GM18511 (cell line): ENCODE measurements around the gene EPHB4.
"Not testable (repeated sequence)": the region's sequence is repeated elsewhere in the genome, so short reads cannot be mapped to it uniquely, and the experiment has no call there.

ENCODE experiments used
- ATAC-seq: cut with Tn5 transposase; IDR thresholded peaks from one replicate; pipeline ENCODE4 v1.9.1; 2021; ENCODE audit warnings: mild to moderate bottlenecking, moderate library complexity; ENCODE audit not compliant: unreplicated experiment

The EPHB4 gene

DNA sequence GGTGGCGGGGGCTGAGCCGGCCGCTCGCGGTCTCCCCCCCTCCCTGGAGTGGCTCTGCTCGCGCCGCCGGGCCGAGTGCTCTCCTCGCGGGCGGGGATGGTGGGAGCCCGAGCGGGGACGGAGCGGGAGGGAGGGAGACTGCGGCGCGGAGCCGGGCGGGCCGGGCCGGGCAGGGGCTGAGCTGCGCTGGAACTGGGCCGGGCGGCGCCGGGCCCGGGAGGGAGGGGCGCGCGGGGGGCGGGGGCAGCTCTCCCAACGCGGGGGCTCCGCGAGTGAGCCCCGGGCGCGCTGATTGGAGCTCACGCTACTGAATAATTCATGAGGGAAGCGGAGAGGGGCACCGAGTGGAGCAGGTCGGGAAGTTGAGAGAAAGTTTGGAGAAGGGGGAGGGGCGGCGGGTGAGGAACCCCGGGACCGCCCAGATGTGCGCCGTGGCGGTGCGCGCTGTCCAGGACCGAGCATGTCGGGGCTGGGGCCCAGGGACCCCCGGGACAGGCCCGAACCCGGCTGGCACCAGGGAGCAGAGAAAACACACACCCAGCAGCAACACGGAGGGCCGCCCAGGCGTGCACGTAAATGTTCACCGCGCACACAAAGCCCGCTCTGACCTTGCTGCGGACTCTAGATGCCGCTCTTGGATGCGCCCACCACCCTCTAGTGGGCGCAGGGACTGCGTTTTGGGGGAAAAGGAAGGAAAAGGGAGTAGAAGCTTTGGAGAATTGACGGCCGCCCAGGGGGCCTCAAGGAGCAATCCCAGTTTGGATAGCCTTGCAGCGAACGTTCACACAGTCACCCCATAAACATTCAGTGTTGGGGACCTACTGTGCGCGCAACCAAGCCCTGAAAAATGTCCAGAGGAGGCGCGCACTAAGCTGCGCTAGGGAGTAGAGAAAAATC lies at the start of gene EPHB4:
TSS of gene EPHB4 (minus strand) at position 194 of the 897 bp plus-strand sequence. CDS start 493 bp downstream, outside the sequence.
- no peak for ATAC-seq

DNA sequence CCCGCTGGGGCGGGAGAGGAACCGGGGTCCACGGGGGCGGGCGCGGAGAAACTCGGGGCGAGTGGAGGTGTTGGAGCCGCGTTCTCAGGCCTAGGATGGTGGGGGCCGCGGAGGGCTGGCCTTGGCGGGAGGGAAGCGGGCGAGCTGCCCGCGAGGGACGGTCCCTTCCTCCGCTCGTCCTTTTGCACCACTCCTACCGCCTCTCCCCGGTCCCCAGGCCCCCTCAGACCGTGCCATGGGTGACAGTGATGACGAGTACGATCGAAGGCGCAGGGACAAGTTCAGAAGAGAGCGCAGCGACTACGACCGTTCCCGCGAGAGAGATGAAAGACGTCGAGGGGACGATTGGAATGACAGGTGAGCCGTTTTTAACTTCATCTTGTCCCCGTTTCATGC lies 48.0 kb upstream of the EPHB4 start:
- ATAC-seq, result peak; percentile 38

DNA sequence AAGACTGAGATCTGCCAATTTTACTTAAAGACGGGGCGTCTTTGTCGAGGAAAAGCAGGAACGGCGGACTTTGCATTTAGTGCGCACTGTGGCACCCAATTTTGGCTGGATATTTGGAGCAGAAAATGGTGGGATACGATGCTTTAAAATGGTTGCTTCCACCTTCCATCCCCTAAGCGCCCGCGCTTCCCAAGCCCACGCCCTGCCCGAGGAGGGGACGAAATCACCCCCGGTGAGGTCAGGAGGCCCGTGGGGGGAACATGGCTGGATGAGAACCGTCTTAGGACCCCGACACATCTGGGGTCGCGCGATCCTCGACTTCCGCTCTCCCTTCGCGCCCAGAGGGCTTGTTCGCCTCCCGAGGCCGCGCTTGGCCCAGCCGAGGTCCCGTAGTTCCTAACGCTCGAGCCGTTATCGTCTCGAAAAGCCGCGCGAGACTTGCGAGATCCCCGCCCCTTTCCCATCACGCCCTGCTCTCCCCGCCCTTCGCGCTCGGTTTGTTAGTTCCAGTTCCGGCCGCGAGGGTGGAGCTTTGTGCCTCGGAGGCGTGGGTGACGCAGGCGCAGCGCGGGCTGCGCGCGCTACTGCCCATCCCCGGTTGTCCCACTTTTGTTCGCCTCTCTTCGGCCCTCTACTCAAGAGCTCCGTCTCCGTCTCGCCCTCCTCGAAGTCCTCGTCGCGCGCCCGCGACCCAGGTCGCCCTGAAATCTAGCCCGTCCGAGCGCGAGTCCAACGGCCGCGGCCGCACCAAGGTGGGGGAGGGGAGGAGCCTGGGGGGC lies 47.4 kb upstream of the EPHB4 start, which contains the start of gene SRRT:
TSS of gene SRRT (plus strand) at position 527 of the 779 bp plus-strand sequence. CDS start 488 bp downstream, outside the sequence.
- peak; percentile 95 for ATAC-seq

DNA sequence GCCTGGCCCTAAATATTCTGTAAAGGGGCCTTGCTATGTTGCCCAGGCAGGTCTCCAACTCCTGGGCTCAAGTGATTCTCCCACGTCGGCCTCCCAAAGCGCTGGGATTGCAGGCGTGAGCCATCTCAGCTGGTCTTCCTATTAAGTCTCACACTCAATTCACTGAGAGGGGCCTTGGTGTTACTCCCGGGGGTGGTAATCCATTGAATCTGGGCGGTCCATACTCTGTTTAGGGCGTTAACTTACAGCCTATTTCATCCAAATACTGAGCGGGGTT lies 46.9 kb upstream of the EPHB4 start:
- no peak for ATAC-seq

DNA sequence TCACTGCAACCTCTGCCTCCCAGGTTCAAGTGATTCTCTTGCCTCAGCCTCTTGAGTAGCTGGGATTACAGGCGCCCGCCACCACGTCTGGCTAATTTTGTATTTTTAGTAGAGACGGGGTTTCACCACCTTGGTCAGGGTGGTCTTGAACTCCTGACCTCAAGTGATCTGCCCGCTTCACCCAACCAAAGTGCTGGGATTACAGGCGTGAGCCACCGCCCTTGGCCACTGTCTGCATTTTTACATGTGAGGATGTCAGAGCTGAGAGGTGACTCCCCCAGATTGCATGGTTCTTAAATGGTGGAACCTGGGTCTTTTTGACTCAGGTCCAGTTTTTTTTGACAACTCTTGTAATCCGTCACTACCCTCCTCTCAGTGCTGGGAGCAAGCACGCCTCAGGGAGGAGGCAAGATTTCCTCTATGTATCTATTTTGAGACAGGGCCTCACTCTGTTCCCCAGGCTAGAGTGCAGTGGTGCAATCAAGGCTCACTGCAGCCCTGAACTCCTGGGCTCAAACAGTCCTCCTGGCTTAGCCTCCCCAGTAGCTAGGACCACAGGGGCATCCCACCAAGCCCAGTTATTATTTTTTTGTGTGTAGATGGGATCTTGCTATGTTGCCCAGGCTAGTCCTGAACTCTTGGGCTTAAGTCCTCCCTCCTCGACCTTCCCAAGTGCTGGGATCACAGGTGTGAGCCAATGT lies 46.4 kb upstream of the EPHB4 start:
- no peak for ATAC-seq

DNA sequence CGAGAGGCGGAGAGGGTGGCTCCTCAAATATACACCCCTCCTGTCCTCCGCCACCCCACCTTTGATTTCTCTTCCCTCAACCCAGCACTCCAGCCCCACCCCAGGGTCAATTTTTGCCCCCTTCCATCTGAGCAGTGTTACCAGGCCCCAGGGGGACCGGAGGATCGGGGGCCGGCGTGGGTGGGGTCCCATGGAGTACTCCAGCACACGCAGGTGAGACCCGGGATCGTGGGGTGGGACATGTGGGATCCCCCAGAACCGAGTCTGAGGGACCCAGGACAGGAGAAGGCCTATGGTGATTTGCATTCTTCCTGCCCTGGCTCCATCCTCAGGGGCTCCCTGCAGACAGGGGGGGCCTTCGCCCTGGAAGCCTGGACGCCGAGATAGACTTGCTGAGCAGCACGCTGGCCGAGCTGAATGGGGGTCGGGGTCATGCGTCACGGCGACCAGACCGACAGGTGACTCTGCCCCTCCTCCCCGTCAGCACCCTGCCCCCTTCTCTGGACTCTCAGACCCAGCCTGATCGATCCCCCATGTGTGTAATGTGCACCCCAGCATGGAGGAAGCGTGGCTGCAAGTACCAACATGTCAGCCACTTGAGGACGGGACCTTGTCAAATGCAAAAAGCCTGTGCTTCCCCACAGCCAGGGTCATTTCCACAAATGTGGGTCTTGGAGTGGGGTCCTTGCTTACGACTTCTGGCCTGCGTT lies 40.6 kb upstream of the EPHB4 start:
- ATAC-seq, result peak; percentile 19

DNA sequence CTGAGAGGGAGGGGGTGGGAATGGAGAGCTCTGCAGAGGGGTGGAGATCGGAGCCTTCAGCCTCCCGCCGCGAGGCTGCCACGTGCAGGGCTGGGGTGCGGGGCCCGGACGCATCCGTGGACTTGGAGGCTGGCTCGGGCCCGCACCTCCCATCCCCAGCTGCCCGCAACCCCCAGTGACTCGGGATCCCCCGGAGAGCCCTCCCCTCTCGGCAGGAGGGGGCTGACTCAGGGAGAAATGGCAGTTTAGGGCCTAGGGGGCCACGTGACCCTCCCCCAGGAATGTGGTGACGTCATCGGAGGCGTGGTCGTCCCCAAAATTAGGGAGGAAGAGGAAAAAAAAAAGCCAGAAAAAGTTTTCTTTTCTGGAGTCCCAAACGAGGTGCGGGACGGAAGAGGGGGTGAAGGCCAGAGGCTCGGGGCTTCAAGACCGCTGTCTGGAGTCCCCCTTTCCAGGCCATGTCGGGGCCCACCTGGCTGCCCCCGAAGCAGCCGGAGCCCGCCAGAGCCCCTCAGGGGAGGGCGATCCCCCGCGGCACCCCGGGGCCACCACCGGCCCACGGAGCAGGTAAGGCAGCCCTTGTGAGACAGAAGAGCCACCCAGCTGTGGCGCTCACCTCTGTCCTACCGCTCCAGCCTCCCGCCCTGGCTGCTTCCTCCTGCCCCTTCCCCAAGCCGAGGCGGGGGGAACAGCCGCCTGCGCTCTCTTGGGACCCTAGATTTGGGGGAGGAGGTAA lies 39.9 kb upstream of the EPHB4 start, which contains the start of gene TRIP6:
TSS of gene TRIP6 (plus strand) at position 348 of the 736 bp plus-strand sequence. CDS start at position 459, 111 bp downstream.
- peak; percentile 68 for ATAC-seq

DNA sequence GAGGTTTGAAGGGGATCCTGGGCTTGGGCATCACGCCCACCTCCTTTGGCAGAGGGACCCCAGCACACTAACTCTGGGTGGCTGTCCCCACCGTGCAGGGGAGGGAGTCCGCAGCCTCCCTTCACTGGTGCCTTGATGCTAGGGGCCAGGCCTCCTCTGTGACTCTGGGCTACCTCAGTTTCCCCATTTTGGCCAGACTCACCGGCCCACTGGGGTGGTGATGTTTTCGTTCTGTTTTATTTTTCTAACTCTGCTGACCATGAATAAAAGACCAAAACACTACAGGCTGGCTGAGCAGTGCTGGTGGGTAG lies 39.4 kb upstream of the EPHB4 start:
- ATAC-seq, result no peak

DNA sequence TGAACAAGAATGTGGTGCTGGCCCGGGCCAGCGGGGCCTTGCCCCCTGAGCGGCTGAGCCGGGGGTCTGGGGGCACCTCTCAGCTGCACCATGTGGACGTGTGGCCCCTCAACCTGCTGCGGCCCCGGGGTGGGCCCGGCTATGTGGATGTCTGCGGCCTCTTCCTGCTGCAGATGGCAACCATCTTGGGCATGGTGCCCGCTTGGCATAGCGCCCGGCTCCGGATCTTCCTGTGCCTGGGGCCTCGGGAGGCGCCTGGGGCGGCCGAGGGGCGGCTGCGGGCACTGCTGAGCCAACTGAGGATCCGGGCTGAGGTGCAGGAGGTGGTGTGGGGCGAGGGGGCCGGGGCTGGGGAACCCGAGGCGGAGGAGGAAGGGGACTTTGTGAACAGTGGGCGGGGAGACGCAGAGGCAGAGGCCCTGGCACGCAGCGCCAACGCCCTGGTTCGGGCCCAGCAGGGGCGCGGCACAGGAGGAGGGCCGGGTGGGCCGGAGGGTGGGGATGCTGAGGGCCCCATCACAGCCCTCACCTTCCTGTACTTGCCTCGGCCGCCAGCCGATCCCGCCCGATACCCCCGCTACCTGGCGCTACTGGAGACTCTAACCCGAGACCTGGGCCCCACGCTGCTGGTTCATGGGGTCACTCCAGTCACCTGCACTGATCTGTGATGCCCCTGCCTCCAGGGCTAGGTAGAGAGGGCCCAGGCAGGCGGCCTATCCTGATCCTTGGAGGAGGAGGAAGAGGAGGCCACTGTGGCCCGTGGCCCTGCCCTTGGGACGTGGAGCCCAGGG lies 38.8 kb upstream of the EPHB4 start:
- no peak for ATAC-seq

DNA sequence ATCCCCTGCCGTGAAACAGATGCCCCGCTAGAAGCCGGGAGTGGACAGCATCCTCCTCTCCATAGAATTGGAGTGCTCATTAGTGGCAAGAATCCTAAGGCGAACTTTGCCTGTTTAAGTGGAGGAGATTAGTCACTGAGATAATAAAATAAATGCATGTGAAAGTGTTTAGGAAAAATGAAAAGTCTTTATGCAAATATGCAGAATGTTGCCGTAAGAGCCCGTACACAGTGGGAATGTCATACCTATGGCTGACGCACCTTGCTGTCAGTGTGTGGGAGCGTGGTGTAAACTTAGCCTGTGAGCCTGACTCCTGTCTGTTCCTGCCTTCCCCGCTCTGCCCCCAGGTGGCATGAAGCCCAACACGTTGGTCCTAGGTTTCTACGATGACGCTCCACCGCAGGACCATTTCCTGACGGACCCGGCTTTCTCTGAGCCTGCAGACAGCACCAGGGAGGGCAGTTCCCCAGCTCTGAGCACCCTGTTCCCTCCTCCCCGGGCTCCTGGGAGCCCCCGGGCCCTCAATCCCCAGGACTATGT lies 38.1 kb upstream of the EPHB4 start:
- no peak for ATAC-seq

DNA sequence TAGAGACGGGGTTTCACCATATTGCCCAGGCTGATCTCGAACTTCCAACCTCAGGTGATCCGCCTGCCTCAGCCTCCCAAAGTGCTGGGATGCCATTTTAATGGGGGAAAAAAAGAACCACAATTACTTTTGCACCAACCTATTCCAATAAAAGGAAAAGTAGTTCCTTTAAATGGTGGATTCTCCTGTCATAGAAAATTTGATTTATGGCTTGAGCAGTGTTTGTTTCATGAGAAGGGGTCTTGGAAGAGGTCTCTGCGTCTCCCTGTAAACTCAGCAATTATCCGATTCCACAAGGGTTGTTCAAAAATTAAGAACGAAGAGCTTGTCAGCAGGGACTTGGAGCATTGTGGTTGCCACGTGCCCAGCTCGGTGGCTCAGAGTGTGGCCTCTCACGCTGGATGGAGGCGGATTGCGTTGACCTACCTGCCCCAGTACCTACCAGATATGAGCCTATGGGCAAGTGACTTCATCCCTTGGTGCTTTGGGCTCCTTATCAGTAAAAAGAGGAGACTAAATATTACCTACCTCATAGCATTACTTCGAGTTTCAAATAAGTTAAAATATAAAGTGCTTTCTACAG lies 37.0 kb upstream of the EPHB4 start:
- ATAC-seq, result no peak

DNA sequence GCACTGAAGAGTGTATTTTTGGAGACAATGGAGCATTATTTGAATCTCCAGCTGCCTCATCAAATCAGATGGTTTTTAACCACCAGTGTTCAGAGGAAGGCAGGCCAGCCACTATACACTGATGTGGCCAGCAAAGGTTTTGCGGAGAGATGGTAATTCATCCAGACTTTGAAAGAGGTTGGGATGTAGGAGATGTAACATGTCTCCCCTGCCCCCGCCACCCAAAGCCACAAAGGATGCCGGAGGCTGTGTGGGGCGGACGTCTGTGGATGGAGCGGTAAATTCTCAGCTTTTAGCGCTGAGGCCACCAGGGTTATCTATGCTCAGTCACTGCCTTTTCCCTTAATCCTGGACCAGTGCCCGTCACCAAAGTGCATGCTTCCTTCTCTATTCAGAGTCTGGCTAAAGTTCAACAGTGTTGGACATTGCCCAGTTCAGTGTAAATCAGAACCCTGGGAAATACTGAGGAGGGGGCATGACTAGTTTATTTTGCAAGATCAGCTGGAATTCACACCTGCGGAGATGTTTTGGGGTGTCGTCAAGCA lies 36.2 kb upstream of the EPHB4 start:
- ATAC-seq, result no peak

DNA sequence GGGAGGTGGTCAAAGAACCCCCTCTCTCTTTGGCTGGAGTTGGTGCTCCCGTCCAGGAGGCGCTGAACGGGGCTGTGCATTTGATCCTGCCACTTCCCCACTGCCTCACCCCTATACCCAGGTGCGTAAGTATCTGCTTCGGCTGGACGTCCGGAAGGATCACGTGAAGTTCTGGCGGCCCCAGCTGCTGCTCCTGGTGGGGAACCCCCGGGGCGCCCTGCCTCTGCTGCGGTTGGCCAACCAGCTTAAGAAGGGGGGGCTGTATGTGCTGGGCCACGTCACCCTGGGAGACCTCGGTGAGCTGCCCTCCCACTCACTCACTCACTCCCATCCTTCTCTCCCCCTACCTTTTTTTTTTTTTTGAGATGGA lies 34.3 kb upstream of the EPHB4 start:
- no peak for ATAC-seq

DNA sequence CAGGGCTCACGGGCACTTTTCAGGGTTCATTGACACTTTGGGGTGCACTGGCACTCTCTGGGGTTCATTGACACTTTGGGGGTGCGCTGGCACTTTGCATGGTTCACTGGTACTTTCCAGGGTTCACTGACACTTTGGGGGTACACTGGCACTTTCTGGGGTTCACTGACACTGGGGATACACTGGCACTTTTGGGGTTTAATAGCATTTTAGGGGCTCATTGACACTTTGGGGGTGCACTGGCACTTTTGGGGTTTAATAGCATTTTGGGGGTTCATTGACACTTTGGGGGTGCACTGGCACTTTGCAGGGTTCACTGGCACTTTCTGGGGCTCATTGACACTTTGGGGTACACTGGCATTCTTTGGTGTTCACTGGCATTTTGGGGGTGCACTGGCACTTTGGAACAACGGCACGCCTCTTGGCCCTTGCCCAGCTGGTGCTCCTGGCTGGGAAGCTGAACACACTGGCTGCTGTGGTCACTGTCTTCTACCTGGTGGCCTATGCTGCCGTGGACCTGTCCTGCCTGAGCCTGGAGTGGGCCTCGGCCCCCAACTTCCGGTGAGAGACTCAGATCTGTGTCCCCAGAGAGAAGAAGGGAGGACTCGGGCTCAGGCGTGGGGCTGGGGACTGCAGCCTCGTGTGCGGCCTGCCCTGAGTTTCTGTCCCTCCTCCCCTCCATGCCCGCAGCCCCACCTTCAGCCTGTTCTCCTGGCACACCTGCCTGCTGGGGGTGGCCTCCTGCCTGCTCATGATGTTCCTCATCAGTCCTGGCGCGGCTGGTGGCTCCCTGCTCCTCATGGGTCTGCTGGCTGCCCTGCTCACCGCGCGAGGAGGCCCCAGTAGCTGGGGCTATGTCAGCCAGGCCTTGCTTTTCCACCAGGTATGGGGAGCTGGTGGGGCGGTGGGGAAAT lies 33.6 kb upstream of the EPHB4 start:
- no peak for ATAC-seq

DNA sequence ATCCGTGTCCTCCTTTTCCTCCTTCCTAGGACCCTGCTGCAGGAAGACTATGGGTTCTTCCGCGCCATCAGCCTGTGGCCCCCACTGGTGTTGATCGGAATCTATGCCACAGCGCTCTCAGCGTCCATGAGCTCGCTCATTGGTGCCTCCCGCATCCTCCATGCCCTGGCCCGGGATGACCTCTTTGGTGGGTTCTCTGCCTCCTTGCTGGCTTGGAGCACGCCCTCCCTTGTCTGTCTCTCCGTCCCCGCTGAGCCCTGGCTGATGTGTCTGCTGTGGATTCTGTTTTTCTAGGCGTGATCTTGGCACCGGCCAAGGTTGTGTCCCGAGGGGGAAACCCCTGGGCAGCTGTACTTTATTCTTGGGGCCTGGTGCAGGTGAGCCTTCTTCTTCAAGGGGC lies 32.5 kb upstream of the EPHB4 start:
- no peak for ATAC-seq

DNA sequence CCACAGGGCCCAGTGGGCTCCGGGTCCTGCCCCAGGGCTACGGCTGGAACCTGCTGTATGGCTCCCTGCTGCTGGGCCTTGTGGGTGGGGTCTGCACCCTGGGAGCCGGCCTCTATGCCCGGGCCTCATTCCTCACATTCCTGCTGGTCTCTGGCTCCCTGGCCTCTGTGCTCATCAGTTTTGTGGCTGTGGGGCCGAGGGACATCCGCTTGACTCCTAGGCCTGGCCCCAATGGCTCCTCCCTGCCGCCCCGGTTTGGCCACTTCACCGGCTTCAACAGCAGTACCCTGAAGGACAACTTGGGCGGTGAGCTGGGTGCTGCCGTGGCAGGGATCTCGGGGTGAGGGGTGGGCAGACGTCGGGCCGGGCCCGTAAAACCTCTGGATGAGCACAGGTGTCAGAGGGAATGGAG lies 29.6 kb upstream of the EPHB4 start:
- no peak for ATAC-seq

DNA sequence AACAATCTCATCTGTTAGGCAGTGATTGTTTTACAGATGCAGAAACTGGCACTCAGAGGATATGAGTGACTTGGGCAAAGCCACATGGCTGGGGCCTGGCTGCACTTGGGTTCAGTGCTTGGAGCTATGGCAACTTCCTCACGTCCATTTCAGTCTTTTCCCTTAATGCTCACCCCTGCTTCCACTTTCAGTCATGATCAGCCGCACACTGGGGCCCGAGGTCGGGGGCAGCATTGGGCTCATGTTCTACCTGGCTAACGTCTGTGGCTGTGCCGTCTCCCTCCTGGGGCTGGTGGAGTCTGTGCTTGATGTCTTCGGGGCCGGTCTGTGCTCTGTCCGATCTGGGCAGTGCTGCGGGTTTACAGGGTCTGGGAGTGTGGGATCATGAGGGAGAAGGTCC lies 28.2 kb upstream of the EPHB4 start:
- ATAC-seq, result no peak

DNA sequence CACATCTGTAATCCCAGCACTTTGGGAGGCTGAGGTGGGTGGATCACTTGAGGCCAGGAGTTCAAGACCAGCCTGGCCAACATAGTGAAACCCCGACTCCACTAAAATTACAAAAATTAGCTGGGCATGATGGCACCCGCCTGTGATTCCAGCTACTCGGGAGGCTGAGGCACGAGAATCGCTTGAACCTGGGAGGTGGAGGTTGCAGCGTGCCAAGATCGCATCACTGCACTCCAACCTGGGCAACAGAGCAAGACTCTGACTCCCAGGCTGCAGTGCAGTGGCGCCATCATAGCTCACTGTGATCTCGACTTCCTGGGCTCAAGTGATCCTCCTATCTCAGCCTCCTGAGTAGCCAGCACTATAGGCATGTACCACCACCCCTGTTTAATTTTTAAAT lies 27.6 kb upstream of the EPHB4 start:
- not testable (repeated sequence) for ATAC-seq
